ENCODE results near the gene PDZD2. TPM values are rescaled to one million over a fixed set of nuclear protein-coding genes. Genes with fewer than 3 reads are reported as not detected.

PDZD2 gene
- total RNA-seq, 5 donors from 2014 or later (not counting 1 experiment from before 2014, with no cell fraction given) = 0.66 to 2.2 (median 1.2) TPM

DNA sequence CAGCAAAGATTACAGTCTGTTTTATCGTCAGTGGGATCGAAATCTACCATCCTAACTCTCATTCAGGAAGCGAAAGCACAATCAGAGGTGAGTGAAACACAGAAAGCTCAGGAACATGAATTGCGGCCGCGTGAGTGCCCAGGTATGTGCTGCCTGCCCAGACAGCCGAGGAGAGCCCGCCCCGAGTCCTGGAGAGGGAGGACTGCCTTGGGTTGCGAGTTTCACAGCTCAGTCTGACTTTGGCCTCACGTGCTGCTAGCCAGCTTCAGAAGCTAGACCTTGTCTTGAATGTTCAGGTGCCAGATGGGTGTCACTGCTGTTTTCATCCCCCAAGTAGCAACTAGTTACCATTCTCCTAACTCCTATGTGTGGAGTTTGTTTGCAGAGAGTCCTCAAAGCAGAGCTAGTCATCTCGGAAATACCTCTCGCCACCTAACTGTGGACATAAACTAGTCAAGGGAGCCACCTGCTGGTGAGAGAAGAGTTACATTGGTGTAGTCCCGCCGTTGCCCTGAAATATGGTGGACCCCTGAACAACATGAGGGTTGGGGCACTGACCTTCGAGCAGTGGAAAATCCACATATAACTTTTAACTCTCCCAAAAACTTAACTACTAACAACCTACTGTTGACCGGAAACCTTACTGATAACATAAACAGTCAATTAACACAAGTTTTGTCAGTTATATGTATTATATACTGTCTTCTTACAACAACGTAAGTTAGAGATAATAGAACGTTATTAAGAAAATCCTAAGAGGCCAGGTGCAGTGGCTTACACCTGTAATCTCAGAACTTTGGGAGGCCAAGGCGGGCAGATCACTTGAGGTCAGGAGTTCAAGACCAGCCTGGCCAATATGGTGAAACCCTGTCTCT is 454.2 kb downstream of the PDZD2 start:
- no peaks in the 10 kb centered on the region for H3K27me3 ChIP-seq (replicated peaks in 1 of 2; ENCODE audit: control insufficient read depth in 2 of 2, extremely low read depth in 1 of 2, insufficient read depth in 2 of 2, low read length in 1 of 2)
- no peaks in the 10 kb centered on the region for H3K36me3 ChIP-seq (ENCODE audit: control insufficient read depth in 2 of 2, extremely low read depth in 1 of 2, insufficient read depth in 1 of 2, low read length in 1 of 2)
- H3K4me1 ChIP-seq (ENCODE audit: control insufficient read depth in 1 of 2, extremely low read depth in 1 of 2, insufficient read depth in 2 of 2, low read length in 2 of 2) = peaks cover 0 to 5% of the 10 kb centered on the region in 2 experiments
- DNase-seq = peak; percentile 17 to 79 (median 54)
- peak; percentile 85 to 88 (median 86) for ATAC-seq (replicated peaks in 1 of 4)
- H3K4me3 ChIP-seq (ENCODE audit: control insufficient read depth in 1 of 2, extremely low read depth in 1 of 2, low read length in 1 of 2) = no peak overlapping the region
- WGBS (ENCODE audit: insufficient coverage) = 82% methylated on average over 8 of the region's 20 CpGs
- ChIA-PET CTCF (interaction anchor here (0.5 to 2.5 kb wide), 21 partner anchors 9 to 563 kb away, joined by 3 to 15 read pairs (median 4); no protein-coding TSS in a partner anchor), POLR2A (interaction anchor here in 1 of 2 donors (0.6 kb wide), 2 partner anchors 29 to 82 kb away, joined by 3 to 7 read pairs; no protein-coding TSS in a partner anchor)
- H3K27ac Mint-ChIP-seq = peak overlapping the region in 1 of 2 donors; percentile 12
- H3K4me1 Mint-ChIP-seq = peaks cover 4 to 6% (median 5%) of the 10 kb centered on the region in 3 donors
- H3K4me3 Mint-ChIP-seq = no peak overlapping the region
- peaks cover 5% of the 10 kb centered on the region for H3K36me3 Mint-ChIP-seq
- no peaks in the 10 kb centered on the region for H3K27me3 Mint-ChIP-seq
- no peaks in the 10 kb centered on the region for H3K9me3 Mint-ChIP-seq
- H3K27ac ChIP-seq (ENCODE audit: low read length) = no peak overlapping the region
- no peaks in the 10 kb centered on the region for H3K9me3 ChIP-seq

DNA sequence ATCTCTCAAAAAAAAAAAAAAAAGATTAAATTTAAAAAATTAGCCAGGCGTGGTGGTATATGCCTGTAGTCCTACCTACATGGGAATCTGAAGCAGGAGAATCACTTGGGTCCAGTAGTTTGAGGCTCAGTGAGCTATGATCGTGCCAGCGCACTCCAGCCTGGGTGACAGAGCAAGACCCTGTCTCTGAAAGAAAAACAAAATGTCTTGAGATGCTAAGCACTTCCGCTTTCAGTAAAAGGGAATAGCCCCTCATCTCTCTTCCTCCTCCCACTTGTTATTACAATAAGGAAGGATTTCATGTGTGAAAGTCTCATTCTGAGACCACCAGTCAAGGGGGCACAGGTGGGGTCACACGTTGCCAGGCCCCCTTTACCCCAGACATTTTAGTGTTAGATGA is 455.8 kb downstream of the PDZD2 start:
- H3K9me3 Mint-ChIP-seq = no peaks in the 10 kb centered on the region
- CTCF ChIA-PET = no interaction called here

DNA sequence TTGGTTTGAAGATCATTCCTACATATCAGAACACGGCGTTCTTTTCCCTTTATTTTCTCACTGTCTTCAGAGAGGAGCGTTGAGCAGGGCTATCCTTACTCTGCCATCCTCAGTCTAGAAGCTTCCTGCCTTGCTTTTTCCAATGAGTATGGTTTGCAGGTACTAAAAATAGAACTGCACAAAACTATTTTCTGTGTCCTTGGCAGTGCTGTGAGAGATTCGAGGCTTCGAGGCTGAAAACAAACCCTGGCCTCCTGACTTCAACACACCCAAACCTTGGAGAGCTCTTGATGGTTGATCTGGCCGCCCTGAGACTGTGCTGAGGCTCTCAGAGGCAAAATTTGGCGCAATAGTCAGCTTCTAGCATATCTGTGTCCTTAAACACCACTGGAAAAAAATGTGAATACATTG is 456.3 kb downstream of the PDZD2 start:
- no peak overlapping the region for H3K4me3 Mint-ChIP-seq
- Histone ChIP-seq H3K4me1 (ENCODE audit: control insufficient read depth in 1 of 2, extremely low read depth in 1 of 2, insufficient read depth in 2 of 2, low read length in 2 of 2) (peaks cover 0 to 5% of the 10 kb centered on the region in 2 experiments), H3K4me3 (ENCODE audit: control insufficient read depth in 1 of 2, extremely low read depth in 1 of 2, low read length in 1 of 2) (no peak overlapping the region), H3K27me3 (replicated peaks in 1 of 2; ENCODE audit: control insufficient read depth in 2 of 2, extremely low read depth in 1 of 2, insufficient read depth in 2 of 2, low read length in 1 of 2) (no peaks in the 10 kb centered on the region), H3K27ac (ENCODE audit: low read length) (no peak overlapping the region), H3K36me3 (ENCODE audit: control insufficient read depth in 2 of 2, extremely low read depth in 1 of 2, insufficient read depth in 1 of 2, low read length in 1 of 2) (peaks cover 0 to 7% of the 10 kb centered on the region in 2 donors), H3K9me3 (no peaks in the 10 kb centered on the region)
- peaks cover 16% of the 10 kb centered on the region for H3K36me3 Mint-ChIP-seq
- ATAC-seq (replicated peaks in 1 of 4) (no peak), DNase-seq (no peak)
- peak overlapping the region in 1 of 2 donors; percentile 10 for H3K27ac Mint-ChIP-seq
- no peaks in the 10 kb centered on the region for H3K27me3 Mint-ChIP-seq
- WGBS (ENCODE audit: insufficient coverage) = no CpG with 5 or more reads among the region's 7 CpGs
- CTCF ChIA-PET = interaction anchor here in 1 of 2 donors (0.7 kb wide), 2 partner anchors 8 to 1638 kb away, joined by 3 read pairs; no protein-coding TSS in a partner anchor
- peaks cover 4 to 6% (median 5%) of the 10 kb centered on the region in 3 donors for H3K4me1 Mint-ChIP-seq
- no peaks in the 10 kb centered on the region for H3K9me3 Mint-ChIP-seq
- POLR2A ChIA-PET = no interaction called here

More for the DNA sequence above, 455.8 kb downstream of the PDZD2 start:
- Mint-ChIP-seq H3K27ac (peak overlapping the region in 1 of 2 donors; percentile 10), H3K27me3 (no peaks in the 10 kb centered on the region), H3K4me3 (no peak overlapping the region), H3K4me1 (peaks cover 4 to 6% (median 5%) of the 10 kb centered on the region in 3 donors), H3K36me3 (peaks cover 10% of the 10 kb centered on the region)
- Histone ChIP-seq H3K27ac (ENCODE audit: low read length) (no peak overlapping the region), H3K27me3 (replicated peaks in 1 of 2; ENCODE audit: control insufficient read depth in 2 of 2, extremely low read depth in 1 of 2, insufficient read depth in 2 of 2, low read length in 1 of 2) (no peaks in the 10 kb centered on the region), H3K36me3 (ENCODE audit: control insufficient read depth in 2 of 2, extremely low read depth in 1 of 2, insufficient read depth in 1 of 2, low read length in 1 of 2) (peaks cover 0 to 7% of the 10 kb centered on the region in 2 donors), H3K4me1 (ENCODE audit: control insufficient read depth in 1 of 2, extremely low read depth in 1 of 2, insufficient read depth in 2 of 2, low read length in 2 of 2) (peaks cover 0 to 5% of the 10 kb centered on the region in 2 experiments), H3K9me3 (no peaks in the 10 kb centered on the region), H3K4me3 (ENCODE audit: control insufficient read depth in 1 of 2, extremely low read depth in 1 of 2, low read length in 1 of 2) (no peak overlapping the region)
- ATAC-seq (replicated peaks in 1 of 4) (no peak), DNase-seq (no peak)
- WGBS (ENCODE audit: insufficient coverage) = 94% methylated on average over 2 of the region's 5 CpGs
- POLR2A ChIA-PET = no interaction called here

DNA sequence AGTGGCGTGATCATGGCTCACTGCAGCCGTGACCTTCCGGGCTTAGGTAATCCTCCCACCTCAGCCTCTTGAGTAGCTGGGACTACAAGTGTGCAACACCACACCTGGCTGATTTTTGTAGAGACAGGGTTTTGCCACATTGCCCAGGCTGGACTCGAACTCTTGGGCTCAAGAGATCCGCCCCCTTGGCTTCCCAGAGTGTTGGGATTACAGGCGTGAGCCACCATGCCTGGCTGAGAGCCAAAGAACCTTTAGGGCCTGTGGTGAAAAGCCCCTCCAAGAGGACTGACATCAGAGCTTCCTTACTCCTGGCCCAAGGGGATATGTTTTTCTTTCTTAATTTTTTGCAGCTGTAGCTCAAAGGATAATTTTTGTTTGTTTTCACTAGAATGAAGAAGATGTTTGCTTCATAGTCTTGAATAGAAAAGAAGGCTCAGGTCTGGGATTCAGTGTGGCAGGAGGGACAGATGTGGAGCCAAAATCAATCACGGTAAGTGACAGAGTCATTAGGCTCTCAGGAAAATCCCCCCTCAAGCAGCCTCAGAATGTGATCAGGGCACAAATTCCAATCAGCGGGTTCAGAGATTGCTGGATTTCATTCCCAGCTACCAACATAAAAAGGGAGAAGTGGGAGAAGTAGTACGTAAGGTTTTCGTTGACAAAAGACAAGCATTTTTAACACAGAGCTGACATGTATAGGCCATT is 458.1 kb downstream of the PDZD2 start:
- Histone ChIP-seq H3K9me3 (no peaks in the 10 kb centered on the region), H3K27ac (ENCODE audit: low read length) (no peak overlapping the region), H3K27me3 (replicated peaks in 1 of 2; ENCODE audit: control insufficient read depth in 2 of 2, extremely low read depth in 1 of 2, insufficient read depth in 2 of 2, low read length in 1 of 2) (no peaks in the 10 kb centered on the region), H3K4me3 (ENCODE audit: control insufficient read depth in 1 of 2, extremely low read depth in 1 of 2, low read length in 1 of 2) (no peak overlapping the region), H3K4me1 (ENCODE audit: control insufficient read depth in 1 of 2, extremely low read depth in 1 of 2, insufficient read depth in 2 of 2, low read length in 2 of 2) (peaks cover 0 to 5% of the 10 kb centered on the region in 2 experiments), H3K36me3 (ENCODE audit: control insufficient read depth in 2 of 2, extremely low read depth in 1 of 2, insufficient read depth in 1 of 2, low read length in 1 of 2) (peaks cover 0 to 22% of the 10 kb centered on the region in 2 donors)
- POLR2A ChIA-PET = no interaction called here
- Mint-ChIP-seq H3K27me3 (no peaks in the 10 kb centered on the region), H3K27ac (no peak overlapping the region), H3K4me3 (no peak overlapping the region), H3K36me3 (peaks cover 25% of the 10 kb centered on the region), H3K9me3 (no peaks in the 10 kb centered on the region), H3K4me1 (peaks cover 4 to 6% (median 5%) of the 10 kb centered on the region in 3 donors)
- 98% methylated on average over 5 of the region's 10 CpGs for WGBS (ENCODE audit: insufficient coverage)
- ATAC-seq (replicated peaks in 1 of 4) (no peak), DNase-seq (no peak)
- CTCF ChIA-PET = interaction anchor here in 1 of 2 donors (0.7 kb wide), 1 partner anchor 18 kb away, joined by 7 read pairs; no protein-coding TSS in a partner anchor

DNA sequence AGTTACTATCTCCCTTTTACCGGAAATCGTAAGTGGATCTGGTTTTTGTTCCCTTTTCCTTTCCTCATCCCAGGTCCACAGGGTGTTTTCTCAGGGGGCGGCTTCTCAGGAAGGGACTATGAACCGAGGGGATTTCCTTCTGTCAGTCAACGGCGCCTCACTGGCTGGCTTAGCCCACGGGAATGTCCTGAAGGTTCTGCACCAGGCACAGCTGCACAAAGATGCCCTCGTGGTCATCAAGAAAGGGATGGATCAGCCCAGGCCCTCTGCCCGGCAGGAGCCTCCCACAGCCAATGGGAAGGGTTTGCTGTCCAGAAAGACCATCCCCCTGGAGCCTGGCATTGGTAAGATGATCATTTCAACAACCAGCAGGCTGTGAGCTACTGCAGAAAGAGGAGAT is 459.4 kb downstream of the PDZD2 start:
- Histone ChIP-seq H3K4me1 (ENCODE audit: control insufficient read depth in 1 of 2, extremely low read depth in 1 of 2, insufficient read depth in 2 of 2, low read length in 2 of 2) (peaks cover 0 to under 1% of the 10 kb centered on the region in 2 experiments), H3K27ac (ENCODE audit: low read length) (no peak overlapping the region), H3K4me3 (ENCODE audit: control insufficient read depth in 1 of 2, extremely low read depth in 1 of 2, low read length in 1 of 2) (no peak overlapping the region), H3K36me3 (ENCODE audit: control insufficient read depth in 2 of 2, extremely low read depth in 1 of 2, insufficient read depth in 1 of 2, low read length in 1 of 2) (peaks cover 0 to 28% of the 10 kb centered on the region in 2 donors), H3K9me3 (no peaks in the 10 kb centered on the region), H3K27me3 (replicated peaks in 1 of 2; ENCODE audit: control insufficient read depth in 2 of 2, extremely low read depth in 1 of 2, insufficient read depth in 2 of 2, low read length in 1 of 2) (no peaks in the 10 kb centered on the region)
- Mint-ChIP-seq H3K27me3 (no peaks in the 10 kb centered on the region), H3K9me3 (no peaks in the 10 kb centered on the region), H3K4me3 (no peak overlapping the region), H3K36me3 (peaks cover 31% of the 10 kb centered on the region), H3K27ac (no peak overlapping the region), H3K4me1 (peaks cover under 1 to 2% (median 1%) of the 10 kb centered on the region in 3 donors)
- CTCF ChIA-PET = no interaction called here
- POLR2A ChIA-PET = no interaction called here
- ATAC-seq (replicated peaks in 1 of 4) (no peak), DNase-seq (no peak)
- WGBS (ENCODE audit: insufficient coverage) = 86% methylated on average over 8 of the region's 9 CpGs

DNA sequence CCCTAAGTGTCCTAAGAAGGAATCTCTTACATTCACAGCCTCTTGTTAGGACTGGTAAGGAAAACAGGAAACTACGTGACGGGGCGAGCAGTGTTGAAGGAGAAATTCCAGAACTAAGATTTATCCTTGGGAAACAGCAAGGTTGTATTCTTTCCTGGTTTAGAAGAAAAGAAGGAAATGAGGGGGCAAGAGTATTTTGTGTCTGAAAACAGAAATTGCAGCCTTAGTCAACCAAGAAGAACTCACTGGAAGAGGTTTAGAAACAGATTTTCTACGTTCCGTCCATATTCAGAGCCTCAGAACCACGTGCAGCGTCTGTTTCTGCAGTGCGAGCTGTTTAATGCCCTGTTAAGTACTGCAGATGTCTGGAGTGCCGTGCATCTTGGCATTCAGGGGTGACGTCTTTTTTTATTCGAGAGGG is 460.0 kb downstream of the PDZD2 start:
- Mint-ChIP-seq H3K27ac (no peak overlapping the region), H3K27me3 (no peaks in the 10 kb centered on the region), H3K9me3 (no peaks in the 10 kb centered on the region), H3K36me3 (peaks cover 37% of the 10 kb centered on the region), H3K4me1 (no peaks in the 10 kb centered on the region), H3K4me3 (no peak overlapping the region)
- DNase-seq (no peak), ATAC-seq (replicated peaks in 1 of 4) (no peak)
- Histone ChIP-seq H3K27ac (ENCODE audit: low read length) (no peak overlapping the region), H3K36me3 (ENCODE audit: control insufficient read depth in 2 of 2, extremely low read depth in 1 of 2, insufficient read depth in 1 of 2, low read length in 1 of 2) (peaks cover 0 to 33% of the 10 kb centered on the region in 2 donors), H3K27me3 (replicated peaks in 1 of 2; ENCODE audit: control insufficient read depth in 2 of 2, extremely low read depth in 1 of 2, insufficient read depth in 2 of 2, low read length in 1 of 2) (no peaks in the 10 kb centered on the region), H3K4me1 (ENCODE audit: control insufficient read depth in 1 of 2, extremely low read depth in 1 of 2, insufficient read depth in 2 of 2, low read length in 2 of 2) (no peaks in the 10 kb centered on the region), H3K4me3 (ENCODE audit: control insufficient read depth in 1 of 2, extremely low read depth in 1 of 2, low read length in 1 of 2) (no peak overlapping the region), H3K9me3 (no peaks in the 10 kb centered on the region)
- ChIA-PET CTCF (no interaction called here), POLR2A (no interaction called here)
- WGBS (ENCODE audit: insufficient coverage) = 95% methylated on average over 6 of the region's 11 CpGs

Measured in T-cell (primary cell).